HL-60 (cell line): ENCODE measurements around the gene DDX27.

Experiments used
- DNase-seq, 2 experiments: peaks; one replicate each; pipeline ENCODE4 v3.0.0-alpha.2; 2010 to 2020; ENCODE audit warnings: low read depth in 1 of 2, low spot score in 1 of 2
- H3K27ac ChIP-seq: fragments of 250-450 bp; sonication (Bioruptor Pico); replicated peaks from 2 replicates; pipeline ENCODE4 v1.5.1; 2020; ENCODE audit warnings: mild to moderate bottlenecking, moderate library complexity
- H3K27me3 ChIP-seq: fragments of 250-450 bp; sonication (Bioruptor Pico); 2 replicates; pipeline ENCODE4 v1.5.1; 2021; ENCODE audit warnings: mild to moderate bottlenecking, moderate library complexity; ENCODE audit not compliant: insufficient read depth, poor library complexity, severe bottlenecking
- H3K4me3 ChIP-seq: replicated peaks from 2 replicates; pipeline ENCODE4 v1.5.1; 2011; ENCODE audit warnings: mild to moderate bottlenecking, control low read depth, low read length; ENCODE audit not compliant: insufficient read depth
- CTCF ChIP-seq: IDR thresholded peaks from one replicate; pipeline ENCODE4 v1.5.1; 2011; ENCODE audit warnings: low read length, control low read depth, inconsistent platforms; ENCODE audit not compliant: insufficient read depth
- GABPA ChIP-seq: IDR thresholded peaks from 2 replicates; pipeline ENCODE4 v1.6.1; 2012; ENCODE audit warnings: low read depth
- POLR2AphosphoS5 ChIP-seq: IDR thresholded peaks from 2 replicates; pipeline ENCODE4 v1.6.1; 2012; ENCODE audit warnings: low read depth
- REST ChIP-seq: IDR thresholded peaks from 2 replicates; pipeline ENCODE4 v1.6.1; 2012; ENCODE audit warnings: low read depth; ENCODE audit not compliant: insufficient replicate concordance
- SPI1 ChIP-seq: IDR thresholded peaks from 2 replicates; pipeline ENCODE4 v1.6.1; 2012; ENCODE audit warnings: low read depth, mild to moderate bottlenecking, borderline replicate concordance

Gene DDX27

GRCh38 chr20:49247169-49247723, 28.0 kb downstream of the DDX27 start:
- Histone ChIP-seq H3K27me3 (no peaks in the 10 kb centered on the region), H3K27ac (no peak overlapping the region), H3K4me3 (no peak overlapping the region)
- TF ChIP-seq CTCF: no peak
- TF ChIP-seq REST: no peak
- TF ChIP-seq POLR2AphosphoS5: no peak
- TF ChIP-seq GABPA: no peak
- no peak for TF ChIP-seq SPI1
- no peak for DNase-seq

GRCh38 chr20:49247792-49248191, 28.6 kb downstream of the DDX27 start:
- DNase-seq: no peak
- TF ChIP-seq POLR2AphosphoS5 (no peak), REST (no peak), SPI1 (no peak), CTCF (no peak), GABPA (no peak)
- H3K27me3 ChIP-seq: no peaks in the 10 kb centered on the region
- H3K4me3 ChIP-seq: no peak overlapping the region
- H3K27ac ChIP-seq: no peak overlapping the region

- no peak overlapping the region for H3K27ac ChIP-seq
- H3K4me3 ChIP-seq: no peak overlapping the region
- no peaks in the 10 kb centered on the region for H3K27me3 ChIP-seq
- TF ChIP-seq POLR2AphosphoS5 (no peak), CTCF (no peak)
- no peak for DNase-seq
These were observed 29.1 kb downstream of the DDX27 start for GRCh38 chr20:49248301-49248700.

GRCh38 chr20:49248879-49249665, 29.9 kb downstream of the DDX27 start:
- no peak overlapping the region for H3K4me3 ChIP-seq
- DNase-seq: no peak
- no peak overlapping the region for H3K27ac ChIP-seq
- TF ChIP-seq POLR2AphosphoS5 (0 out of 2 replicates have a peak, but pooled peaks have one; percentile 32), CTCF (no peak)
- no peaks in the 10 kb centered on the region for H3K27me3 ChIP-seq
